Astrocyte of the cerebellum (primary cell): ENCODE data around the gene ZNF148.
"Not testable (repeated sequence)": the region's sequence is repeated elsewhere in the genome, so short reads cannot be mapped to it uniquely, and the experiment has no call there.

ENCODE experiments used
- DNase-seq: peaks from one replicate; pipeline ENCODE4 v3.0.0-alpha.2; 2011; ENCODE audit warnings: low read depth
- H3K4me3 ChIP-seq: 2 replicates; pipeline ENCODE4 v1.5.1; 2011; ENCODE audit warnings: mild to moderate bottlenecking, low read depth, low read length, moderate library complexity
- CTCF ChIP-seq: IDR thresholded peaks from 2 replicates; pipeline ENCODE4 v1.5.1; 2012; ENCODE audit warnings: low read length, low read depth, moderate library complexity, mild to moderate bottlenecking; ENCODE audit errors: missing control alignments
- in situ Hi-C: cut with HindIII; loops from 2 replicates; pipeline ENCODE4 v1.10.0; 2017; ENCODE audit warnings: low sequenced_read_pairs

ZNF148 gene

GRCh38 chr3:125403789-125404188 is 28.7 kb upstream of the ZNF148 start:
- no peak for TF ChIP-seq CTCF
- no peak for DNase-seq
- no peak overlapping the region for H3K4me3 ChIP-seq
- in situ Hi-C loops, result no loop called here

GRCh38 chr3:125402639-125403038 is 27.5 kb upstream of the ZNF148 start:
- H3K4me3 ChIP-seq, result no peak overlapping the region
- DNase-seq, result no peak
- TF ChIP-seq CTCF, result no peak
- in situ Hi-C loops, result no loop called here

GRCh38 chr3:125401402-125401801 is 26.3 kb upstream of the ZNF148 start:
- H3K4me3 ChIP-seq, result no peak overlapping the region

GRCh38 chr3:125398952-125399351 is 23.8 kb upstream of the ZNF148 start:
- no peak overlapping the region for H3K4me3 ChIP-seq
- no peak for TF ChIP-seq CTCF
- in situ Hi-C loops, result no loop called here
- DNase-seq, result no peak

More at GRCh38 chr3:125401402-125401801, 26.3 kb upstream of the ZNF148 start:
- no peak for TF ChIP-seq CTCF
- in situ Hi-C loops, result no loop called here
- DNase-seq, result peak; percentile 20

- H3K4me3 ChIP-seq, result no peak overlapping the region
- no peak for DNase-seq
- in situ Hi-C loops, result no loop called here
- TF ChIP-seq CTCF, result no peak
Observed at GRCh38 chr3:125395091-125395490, 20.0 kb upstream of the ZNF148 start.

- H3K4me3 ChIP-seq, result no peak overlapping the region
- in situ Hi-C loops, result no loop called here
- no peak for TF ChIP-seq CTCF
- no peak for DNase-seq
Observed at GRCh38 chr3:125394406-125394805, 19.3 kb upstream of the ZNF148 start.

- DNase-seq, result no peak
- no peak overlapping the region for H3K4me3 ChIP-seq
- in situ Hi-C loops, result no loop called here
- no peak for TF ChIP-seq CTCF
Observed at GRCh38 chr3:125389282-125389681, 14.2 kb upstream of the ZNF148 start.

GRCh38 chr3:125388369-125388768 is 13.2 kb upstream of the ZNF148 start:
- H3K4me3 ChIP-seq, DNase-seq, in situ Hi-C loops: not testable (repeated sequence)
